ENCODE results near the gene PANX2. TPM values are rescaled to one million over a fixed set of nuclear protein-coding genes. Genes with fewer than 3 reads are reported as not detected.

PANX2 gene
- total RNA-seq, 1 experiment from 2014 or later: 4.2 TPM

DNA sequence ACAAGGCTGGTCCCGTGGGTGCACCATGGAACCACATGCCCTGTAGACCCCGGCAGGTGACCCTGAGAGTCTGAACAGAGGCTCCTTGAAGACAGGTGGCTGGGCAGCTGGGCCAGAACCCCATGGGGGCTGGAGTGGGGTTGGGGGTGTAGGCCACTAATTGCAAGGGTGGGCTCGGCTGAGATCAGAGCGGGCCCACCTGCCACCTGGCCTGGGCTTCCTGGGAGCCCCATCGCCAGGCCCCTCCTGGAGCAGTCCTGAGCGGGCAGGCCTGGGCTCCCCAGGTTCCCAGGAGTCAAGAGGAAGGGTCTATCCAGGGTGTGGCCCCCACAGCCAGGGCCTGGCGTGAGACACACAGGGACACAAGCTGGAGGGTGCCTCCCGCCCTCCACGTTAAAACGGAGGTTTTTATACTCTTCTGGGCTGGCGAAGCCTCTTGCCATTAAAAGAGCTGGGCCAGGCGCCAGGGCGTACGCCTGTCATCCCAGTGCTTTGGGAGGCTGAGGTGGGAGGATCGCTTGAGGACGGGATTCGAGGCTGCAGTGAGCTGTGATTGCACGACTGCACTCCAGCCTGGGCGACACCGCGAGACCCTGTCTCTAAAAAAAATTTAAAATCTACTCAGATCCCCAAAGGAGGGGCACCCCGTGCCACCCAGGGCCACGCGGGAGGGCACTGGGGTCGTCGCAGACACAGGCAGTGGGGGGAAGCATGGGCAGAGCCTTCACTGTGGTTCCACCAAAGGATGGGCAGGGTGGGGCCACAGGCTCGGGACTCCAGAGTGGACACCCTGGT, 10.4 kb downstream of the PANX2 start:
- no peak for DNase-seq (ENCODE audit: extremely low read depth, low read depth)

DNA sequence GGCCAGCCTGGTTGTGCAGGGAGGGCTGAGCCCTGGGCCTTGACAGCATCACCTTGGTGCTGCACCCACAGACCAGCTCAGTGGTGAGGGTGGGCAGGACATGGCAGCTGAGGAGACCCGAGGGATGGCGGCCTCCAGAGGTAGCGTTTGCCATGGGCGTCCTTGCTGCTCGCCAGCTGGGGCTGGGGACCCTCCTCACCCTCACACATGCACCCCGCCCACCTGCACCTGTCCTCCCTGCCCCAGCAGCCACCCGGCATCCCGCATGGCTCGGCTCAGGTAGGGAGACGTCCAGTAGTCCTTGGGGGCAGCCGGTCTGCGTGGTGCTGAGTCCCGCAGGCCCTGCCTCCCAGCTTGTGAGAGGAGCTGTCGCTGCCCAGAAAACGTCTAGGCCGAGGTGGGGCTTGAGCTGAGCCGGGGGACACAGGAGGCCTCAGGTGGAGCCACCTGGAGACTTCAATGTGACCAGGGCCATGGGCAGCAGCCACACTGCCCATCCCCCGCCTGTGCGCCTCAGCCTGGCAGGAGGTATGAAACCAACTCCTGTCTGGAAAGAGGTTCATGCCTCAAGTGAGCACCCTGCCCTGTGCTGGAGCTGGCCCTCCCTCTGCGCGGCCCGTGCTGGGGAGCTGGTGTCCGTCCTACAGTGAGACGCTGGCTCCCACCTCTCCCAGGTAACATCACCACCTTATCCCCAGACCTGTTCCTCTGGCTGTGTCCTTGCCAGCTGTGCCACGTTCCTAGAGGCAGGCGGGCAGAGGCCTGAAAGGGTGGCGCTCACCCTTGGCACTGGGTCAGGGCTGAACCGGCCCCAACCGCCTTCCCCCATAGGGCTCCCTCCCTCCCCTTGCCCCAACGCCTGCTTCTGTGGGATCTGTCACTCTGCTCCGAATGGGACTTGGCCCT, 11.9 kb downstream of the PANX2 start:
- DNase-seq (ENCODE audit: extremely low read depth, low read depth): no peak

DNA sequence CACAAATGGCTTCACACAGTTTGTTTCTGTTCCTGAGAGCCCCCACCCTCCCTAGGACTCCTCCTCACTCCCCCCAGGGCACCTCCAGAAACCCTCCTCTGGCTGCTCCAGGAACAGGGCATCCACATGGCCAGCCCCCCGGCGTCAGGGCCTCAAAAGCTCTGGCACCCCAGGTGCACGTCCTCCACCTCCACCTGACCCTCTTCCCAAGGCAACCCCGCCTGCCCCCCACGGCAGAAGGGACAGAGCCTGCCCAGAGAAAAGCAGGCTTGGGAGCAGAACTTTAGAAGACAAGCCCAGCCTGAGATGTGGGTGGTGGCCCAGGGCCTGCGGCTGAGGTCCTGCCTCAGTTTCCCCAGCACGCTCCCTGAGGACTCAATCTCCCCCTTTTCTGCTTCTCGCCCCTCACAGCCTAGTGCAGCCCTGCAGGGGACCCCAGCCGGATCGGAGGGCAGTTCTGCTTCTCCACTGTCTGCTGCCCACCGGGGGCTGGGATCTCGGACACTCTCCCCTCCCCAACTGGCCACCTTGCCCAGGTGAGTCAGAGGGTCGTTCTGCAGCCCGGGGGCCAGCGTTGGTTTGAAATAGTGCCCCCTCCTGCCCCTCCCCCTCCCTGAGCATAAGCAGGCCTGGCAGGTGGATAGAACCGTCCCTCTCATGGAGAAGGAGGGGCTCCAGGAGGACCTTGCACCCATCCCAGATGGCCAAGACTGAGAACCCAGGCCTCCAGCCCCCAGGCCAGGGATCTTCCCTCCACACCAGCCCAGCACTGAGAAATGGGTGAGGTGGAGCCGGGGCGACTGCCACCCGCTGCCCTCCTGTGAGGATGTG, 12.8 kb downstream of the PANX2 start:
- no peak for DNase-seq (ENCODE audit: extremely low read depth, low read depth)

DNA sequence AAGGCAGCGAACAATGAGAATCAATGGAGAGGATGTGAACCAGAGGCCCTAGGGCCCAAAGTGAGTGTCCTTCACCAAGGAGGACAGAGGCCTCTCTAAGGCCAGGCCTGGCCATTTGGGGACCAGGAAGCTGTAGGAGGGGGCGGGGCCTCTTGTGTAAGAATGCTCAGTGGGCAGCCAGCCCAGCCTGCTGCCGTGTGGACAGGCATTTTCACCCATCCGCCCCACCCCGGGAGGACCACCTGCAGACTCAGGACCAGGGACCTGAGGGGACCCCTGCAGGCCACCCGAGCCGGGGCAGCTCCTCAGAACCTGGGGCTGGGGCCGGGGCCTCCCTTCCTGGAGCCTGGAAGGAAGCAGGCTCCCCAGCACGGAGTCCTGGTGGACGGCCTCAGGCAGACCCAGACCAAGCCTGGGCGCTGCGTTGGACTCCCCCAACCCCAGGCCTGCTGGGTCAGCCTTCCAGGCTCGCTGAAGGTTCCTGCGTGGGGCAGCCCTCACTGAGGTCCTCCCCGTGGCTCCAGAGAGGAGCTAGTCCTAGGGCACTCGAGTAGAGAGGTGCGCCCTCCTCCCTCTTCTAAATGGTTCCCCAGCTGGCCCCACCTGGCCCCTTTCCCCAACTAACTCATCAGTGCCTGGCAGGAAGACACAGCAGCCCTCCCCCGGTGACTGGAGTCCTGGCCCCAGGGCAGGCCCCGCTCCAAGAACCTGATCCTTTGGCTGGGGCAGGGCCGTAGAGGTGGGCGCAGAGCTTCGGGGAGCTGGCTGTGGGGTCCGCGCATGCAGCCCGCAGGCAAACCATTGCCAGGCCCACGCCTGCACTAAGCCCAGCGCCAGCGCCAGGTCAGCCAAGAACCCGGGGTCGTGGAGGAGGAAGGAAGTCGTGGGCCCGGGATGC, 13.7 kb downstream of the PANX2 start:
- no peak for DNase-seq (ENCODE audit: extremely low read depth, low read depth)

DNA sequence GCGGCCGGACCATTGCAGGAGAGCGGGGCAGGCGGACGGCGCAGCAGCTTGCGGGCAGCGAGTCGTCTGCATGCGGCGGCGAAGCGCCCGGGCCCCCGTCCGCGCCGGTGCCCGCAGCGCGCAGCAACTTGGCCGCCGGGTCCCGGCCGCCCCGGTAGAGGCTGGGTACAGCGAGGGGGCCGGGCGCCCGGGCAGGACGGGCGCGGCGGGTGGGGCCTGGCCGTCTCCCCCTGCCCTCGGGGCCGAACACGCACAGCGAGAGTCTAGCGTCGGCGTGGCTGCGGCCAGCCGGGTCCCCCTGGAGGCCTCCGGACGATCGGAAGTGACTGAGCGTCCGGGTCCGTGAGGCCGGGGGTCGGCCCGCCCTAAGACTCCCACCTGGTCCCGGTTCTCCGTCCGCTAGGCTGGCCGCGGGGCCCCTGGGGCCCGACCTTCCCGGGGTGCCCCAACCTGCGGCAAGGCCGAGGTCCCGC, 14.4 kb downstream of the PANX2 start:
- no peak for DNase-seq (ENCODE audit: extremely low read depth, low read depth)

DNA sequence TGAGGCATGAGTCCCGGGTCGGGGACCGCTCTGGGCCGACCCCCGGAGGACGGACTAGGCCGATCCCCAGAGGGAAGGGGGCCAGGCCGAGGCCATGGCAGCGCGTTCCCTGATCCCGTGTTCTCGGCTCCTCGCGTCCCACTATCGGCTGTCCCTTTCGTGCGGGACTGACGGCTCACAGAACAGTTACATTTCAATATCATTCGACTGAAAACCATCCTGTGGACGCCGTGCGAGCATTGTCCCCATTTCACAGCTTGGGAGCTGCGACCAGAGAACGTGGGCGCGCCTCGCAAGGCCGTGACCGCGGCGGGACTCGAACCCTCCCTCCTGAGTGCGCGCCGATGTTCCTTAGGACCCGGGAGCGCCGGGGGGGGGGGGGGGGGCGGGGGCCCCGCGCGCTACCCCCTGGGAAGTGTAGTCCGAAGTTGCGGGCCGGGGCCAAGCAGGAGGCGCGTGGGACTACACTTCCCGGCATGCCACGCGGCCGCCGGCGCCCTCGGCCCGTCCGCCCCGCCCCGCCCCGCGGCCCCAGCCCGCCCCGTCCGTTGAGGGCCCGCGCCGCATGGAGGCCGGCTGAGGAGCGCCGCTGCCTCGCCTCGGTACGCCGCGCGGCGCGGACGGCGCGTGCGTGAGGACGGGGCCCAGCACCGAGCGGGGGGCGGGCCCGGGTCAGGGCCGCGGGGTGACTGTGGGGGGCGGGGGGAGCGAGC, 15.0 kb downstream of the PANX2 start, which contains the start of gene TRABD:
TRABD (plus strand) TSS at position 539 of the 713 bp plus-strand sequence. CDS start 7,148 bp downstream, outside the sequence.
- peak; percentile 79 for DNase-seq (ENCODE audit: extremely low read depth, low read depth)

DNA sequence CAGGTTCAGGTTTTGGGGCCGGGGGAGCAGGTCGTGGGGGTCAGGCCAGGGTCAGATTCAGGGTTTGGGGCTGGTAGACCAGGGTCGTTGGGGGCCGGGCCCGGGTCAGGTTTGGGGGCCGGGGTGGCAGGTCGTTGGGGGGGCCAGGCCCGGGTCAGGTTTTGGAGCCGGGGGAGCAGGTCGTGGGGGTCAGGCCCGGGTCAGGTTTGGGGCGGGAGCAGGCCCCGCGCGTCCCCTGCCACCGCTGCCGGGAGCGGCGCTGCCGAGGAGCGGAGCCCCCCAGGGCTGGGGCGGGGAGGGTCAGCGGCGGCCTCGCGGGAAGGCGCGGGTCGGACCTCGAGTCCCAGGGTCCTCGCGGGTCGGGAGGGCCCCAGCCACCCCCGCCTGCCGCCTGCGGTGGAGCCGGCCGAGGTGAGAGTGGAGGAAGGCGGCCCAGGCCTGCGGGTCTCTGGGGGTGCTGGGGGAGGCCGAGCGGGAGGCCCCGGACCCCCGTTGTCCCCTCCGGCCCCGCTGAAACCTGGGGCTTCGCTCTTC, 15.7 kb downstream of the PANX2 start:
- DNase-seq (ENCODE audit: extremely low read depth, low read depth): no peak

DNA sequence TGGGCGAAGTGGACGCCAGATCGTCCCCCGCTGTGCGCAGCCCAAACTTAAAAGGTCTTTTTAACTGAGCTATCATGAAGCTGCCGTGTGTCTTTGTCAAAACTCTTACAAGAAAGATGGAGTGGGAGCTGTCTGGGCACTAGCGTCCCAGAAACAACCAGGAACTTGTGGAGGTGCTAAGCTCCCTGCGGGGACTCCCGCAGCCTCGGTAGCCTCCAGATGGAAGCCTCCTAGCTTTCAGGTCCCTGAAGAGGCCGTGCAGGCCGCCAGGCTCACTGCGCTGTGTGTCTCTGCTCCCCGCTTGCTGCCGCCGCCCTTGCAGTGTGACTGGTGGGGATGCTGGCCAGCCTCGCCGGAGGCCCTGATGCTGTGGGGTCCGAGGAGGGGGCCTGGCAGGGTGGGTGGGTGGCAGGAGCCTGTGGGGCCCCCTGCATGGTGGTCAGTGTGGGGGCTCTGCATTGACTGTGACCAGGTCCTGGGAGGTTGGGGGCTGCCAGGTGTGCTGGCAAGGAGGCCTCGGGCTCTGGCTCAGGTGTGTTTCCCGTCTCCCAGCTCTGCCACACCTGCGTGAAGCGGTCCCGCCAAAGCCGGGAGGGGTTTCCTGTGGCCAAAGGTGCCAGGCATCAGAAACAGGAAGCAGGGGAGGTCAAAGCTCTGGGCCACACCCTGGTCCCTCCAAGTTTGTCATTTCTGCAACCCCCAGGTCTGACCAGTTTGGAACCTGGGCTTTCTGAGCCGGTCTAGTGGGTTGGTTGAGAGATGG, 16.4 kb downstream of the PANX2 start:
- no peak for DNase-seq (ENCODE audit: extremely low read depth, low read depth)

DNA sequence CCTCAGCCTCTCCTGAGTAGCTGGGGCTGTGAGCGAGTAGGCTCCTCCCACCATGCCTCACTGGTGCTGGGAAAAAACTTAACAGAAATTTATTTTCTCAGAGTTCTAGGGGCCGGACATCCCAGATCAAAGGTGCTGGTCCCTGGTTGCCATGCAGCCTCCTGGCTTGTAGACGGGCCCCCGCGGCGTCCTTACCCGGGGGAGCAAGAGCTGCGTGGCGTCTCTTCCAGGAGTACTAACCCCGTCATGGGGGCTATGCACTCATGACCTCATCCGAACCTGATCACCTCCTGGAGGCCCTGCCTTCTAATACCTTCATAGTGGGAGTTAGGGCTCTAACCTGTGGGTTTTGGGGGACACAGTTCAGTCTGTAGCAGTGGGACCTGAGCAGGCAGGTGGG, 17.8 kb downstream of the PANX2 start:
- no peak for DNase-seq (ENCODE audit: extremely low read depth, low read depth)

DNA sequence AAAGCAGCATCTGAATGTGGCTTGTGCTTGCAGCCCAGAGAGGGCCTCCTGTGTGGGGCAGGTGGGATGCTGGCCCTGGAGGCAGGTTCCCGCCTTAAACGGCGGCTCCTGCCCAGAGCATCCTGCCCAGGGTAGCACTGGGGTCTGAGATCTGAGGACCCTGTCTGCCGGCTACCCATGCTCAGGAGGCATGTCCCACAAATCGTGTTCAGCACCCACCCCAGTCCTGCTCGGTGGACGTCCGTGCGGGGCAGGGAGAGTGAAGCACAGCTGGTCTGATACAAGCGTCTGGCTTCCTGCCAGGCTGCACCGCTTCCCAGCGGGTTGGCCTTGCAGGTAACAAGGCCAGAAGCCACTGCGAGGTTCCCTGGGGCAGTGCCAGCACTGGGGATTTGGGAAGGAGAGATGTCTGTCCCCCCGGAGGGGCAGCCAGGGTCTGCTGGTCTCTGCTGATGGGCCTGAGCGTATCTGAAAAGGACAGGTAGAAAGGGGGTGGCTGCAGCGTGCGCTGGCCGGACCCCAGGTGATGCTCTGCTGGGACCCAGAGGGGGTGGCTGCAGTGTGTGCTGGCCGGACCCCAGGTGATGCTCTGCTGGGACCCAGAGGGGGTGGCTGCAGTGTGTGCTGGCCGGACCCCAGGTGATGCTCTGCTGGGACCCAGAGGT, 18.8 kb downstream of the PANX2 start:
- no peak for DNase-seq (ENCODE audit: extremely low read depth, low read depth)

DNA sequence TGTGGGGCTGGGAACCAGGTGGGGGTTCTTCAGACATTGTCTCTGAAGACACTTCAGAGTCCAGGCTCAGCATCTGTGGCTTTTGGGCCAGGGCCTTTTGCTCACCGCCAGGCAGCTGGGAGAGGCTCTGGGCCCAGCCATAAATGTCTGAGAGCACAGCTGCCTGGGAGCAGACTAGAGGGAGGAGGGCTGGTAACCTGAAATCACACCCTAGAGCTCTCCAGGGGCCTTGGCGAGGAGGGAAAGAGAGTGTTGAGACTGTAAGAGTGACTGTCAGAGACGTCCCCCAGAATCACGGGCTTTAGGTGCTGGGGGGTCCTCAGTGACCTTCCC, 19.3 kb downstream of the PANX2 start:
- no peak for DNase-seq (ENCODE audit: extremely low read depth, low read depth)

DNA sequence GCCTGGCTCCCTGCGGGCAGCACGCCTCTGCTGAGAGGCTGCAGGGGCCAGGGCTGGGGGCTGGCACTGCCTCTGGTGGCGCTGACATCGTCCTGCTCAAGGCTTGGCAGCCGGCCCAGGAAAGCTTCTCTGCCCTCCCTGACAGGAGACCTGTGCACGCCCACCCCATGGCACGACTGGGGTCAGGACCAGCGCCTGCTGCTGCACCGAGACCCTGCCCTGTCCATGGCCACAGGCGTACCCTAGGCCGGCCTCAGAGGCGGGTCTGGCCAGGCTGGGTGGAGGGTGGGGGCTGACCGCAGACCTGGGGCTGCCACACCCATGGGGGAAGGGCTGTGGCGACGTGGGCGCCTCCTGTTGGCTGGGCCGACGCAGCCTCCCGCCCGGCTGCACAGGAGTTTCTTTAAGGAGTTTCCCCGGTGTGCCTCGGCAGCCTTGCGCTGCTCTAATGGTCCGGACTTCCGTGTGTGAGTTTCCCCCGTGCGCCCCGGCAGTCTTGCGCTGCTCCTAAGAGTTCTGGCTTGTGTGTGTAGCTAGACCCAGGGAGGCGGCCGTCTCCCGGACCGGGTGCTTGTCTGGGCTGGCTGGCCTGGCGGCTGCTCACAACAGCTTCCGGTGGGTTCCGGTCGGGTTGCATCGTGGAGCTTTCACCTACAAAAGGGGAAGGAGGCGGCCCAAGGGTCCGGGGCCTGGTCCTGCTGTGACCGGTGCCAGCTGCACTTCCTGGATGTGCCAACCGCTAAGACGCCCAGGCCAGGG, 19.8 kb downstream of the PANX2 start:
- DNase-seq (ENCODE audit: extremely low read depth, low read depth): peak; percentile 40

DNA sequence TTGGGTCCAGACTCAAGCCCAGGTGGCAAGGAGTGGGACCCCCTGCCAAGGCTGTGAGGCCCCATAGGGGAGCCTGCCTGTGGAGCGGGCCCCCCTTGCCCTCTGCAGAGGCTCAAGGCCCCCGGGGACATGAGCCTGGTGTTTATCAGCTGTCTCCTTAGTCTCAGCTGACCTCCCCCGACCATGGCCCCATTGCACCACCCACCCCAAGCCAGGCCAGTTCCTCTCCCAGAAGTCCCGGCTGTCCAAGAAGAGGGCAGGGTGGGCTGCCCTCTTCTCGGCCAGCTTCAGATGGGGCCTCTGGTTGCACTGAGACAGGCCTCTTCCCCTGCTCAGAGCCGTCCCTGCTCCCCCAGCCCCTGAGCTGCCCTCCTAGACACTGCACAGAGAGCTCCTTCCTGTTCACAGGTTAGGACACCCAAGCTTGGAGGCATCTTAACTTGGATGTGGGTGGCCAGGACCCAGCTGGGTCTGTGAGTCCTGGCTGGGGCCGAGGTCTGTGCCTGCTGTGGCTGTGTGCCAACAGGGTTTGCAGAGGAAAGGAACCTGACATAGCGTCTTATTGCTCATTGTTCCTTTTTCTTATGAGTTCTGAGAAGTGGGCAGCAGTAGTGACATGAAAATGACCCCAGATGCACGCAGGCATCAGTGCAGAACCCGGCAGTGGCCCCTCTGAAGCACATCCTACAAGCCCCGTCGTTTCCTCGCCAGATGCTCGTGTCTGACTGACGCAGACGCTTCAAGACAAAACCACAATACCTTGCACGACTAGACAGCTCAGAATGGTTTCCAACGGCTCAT, 20.6 kb downstream of the PANX2 start:
- no peak for DNase-seq (ENCODE audit: extremely low read depth, low read depth)

DNA sequence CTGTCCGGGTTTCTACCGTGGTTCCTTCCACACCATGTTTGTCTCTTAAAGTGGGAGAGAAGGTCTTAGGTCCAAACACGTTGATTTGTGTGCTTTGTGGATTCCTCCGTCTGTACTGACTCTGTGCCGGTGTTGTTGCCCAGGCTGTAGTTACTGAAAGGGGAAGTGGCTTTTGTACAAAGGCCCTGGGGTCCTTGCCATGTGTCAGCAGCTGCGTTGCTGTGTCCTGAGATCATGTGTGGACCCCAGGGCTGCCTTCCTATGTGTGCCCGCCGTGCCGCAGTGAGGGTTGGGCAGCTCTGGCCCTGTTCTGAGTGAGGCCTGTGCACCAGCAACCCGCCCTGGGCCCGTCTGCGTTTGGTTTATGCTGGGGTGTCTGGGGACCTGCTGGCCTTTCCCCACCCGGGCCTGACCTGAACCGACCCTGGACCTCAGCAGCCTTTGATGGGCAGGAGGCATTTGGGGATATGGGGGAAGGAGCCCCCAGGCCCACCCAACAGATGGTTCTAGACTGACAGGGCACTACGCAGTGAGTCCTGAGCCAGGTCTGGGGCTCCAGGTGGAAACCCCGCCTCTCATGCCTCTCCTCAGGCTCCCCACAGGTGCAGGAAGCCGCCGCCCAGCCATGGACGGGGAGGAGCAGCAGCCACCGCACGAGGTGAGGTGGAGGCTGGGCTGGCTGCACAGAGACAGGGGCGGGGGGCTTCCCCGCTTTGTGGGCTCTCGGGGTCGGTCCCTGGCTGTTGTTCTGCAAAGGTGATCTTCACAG, 22.1 kb downstream of the PANX2 start:
- DNase-seq (ENCODE audit: extremely low read depth, low read depth): no peak

DNA sequence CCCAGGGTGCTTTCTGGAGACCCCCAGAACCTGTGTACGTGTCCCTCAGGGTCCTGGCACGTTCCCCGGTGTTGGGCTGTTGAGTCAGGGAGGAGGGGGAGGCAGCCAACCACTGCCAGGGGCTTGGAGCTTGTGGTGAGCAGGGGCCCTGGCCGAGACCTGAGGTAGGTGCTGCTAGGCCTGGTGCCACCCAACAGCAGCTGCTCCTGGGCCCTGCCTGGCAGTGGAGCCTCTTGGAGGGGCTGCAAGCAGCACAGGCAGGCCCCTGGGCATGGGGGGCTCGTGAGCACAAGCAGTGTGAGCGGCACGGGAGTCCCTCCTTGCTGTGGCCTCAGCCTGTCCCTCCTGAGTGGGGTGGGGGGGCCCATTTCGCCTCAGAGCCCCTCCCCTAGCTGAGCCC, 23.1 kb downstream of the PANX2 start:
- no peak for DNase-seq (ENCODE audit: extremely low read depth, low read depth)

All from NCI-H460 (cell line).